Endothelial cell of umbilical vein (primary cell): ENCODE data around the gene MASTL. TPM values are rescaled to one million over a fixed set of nuclear protein-coding genes. Genes with fewer than 3 reads are reported as not detected.
A peak's percentile ranks its signal among the peaks of the same experiment; 100 is the strongest.

Experiments used
- BruUV-seq: library from RNA; stranded (reverse); fragments of 400-500 nt; replicated peaks from 2 replicates; lab custom pipeline; 2021; lab: Mats Ljungman, UMichigan
- CTCF ChIA-PET: fragments of 300-600, 350-600 bp; sonication (Branson Sonifier 250); formaldehyde crosslinking; loops from one replicate; lab custom pipeline; 2021; ENCODE audit warnings: antibody characterized with exemption, inconsistent platforms; lab: Charles Lee
- POLR2A ChIA-PET: fragments of 300-600, 350-600 bp; sonication (Branson Sonifier 250); formaldehyde crosslinking; loops from one replicate; lab custom pipeline; 2021; ENCODE audit warnings: antibody characterized with exemption, inconsistent platforms; lab: Charles Lee
- DNase-seq: peaks from one replicate; pipeline ENCODE4 v3.0.0-alpha.2; 2011; ENCODE audit warnings: low read depth, low spot score
- FAIRE-seq: peaks from 2 replicates; lab custom pipeline; 2011; peaks lifted over from hg19 to GRCh38; lab: Jason Lieb, UNC
- H2AFZ ChIP-seq: 2 replicates; pipeline ENCODE4 v1.6.0; 2012; ENCODE audit warnings: low read depth, low read length, control low read depth, inconsistent platforms
- H3K27ac ChIP-seq: 2 replicates; pipeline ENCODE4 v1.5.1; 2011; ENCODE audit warnings: low read depth, mild to moderate bottlenecking, control low read depth, low read length, moderate library complexity; ENCODE audit not compliant: insufficient read depth
- H3K27me3 ChIP-seq, 2 experiments: 2 replicates each; pipeline versions ENCODE4 v1.6.0 to v1.6.1; 2011; ENCODE audit warnings: low read length in 2 of 2, mixed read lengths in 1 of 2; ENCODE audit not compliant: control insufficient read depth in 2 of 2, insufficient read depth in 2 of 2
- H3K36me3 ChIP-seq, 2 experiments: 2 replicates in 1 of 2; 3 replicates in 1 of 2; pipeline ENCODE4 v1.5.1; 2011; ENCODE audit warnings: low read length in 2 of 2, mild to moderate bottlenecking in 1 of 2, moderate library complexity in 1 of 2; ENCODE audit not compliant: control insufficient read depth in 2 of 2, insufficient read depth in 2 of 2; ENCODE audit errors: extremely low read depth in 1 of 2
- H3K4me1 ChIP-seq: 3 replicates; pipeline ENCODE4 v1.5.1; 2011; ENCODE audit warnings: mild to moderate bottlenecking, low read length; ENCODE audit not compliant: control insufficient read depth, insufficient read depth; ENCODE audit errors: extremely low read depth
- H3K4me2 ChIP-seq: 2 replicates; pipeline ENCODE4 v1.6.1; 2011; ENCODE audit warnings: low read length, control low read depth, mixed read lengths; ENCODE audit not compliant: insufficient read depth
- H3K4me3 ChIP-seq, 3 experiments: fragments of 200-600 bp in 1 of 3; sonication (generic), shearing (Covaris generic) in 1 of 3; replicated peaks in 1 of 3; 2 replicates each; pipeline ENCODE4 v1.5.1; 2011 to 2016; ENCODE audit warnings: control low read depth in 3 of 3, low read length in 3 of 3, mild to moderate bottlenecking in 2 of 3, inconsistent platforms in 1 of 3, low read depth in 1 of 3, moderate library complexity in 1 of 3; ENCODE audit not compliant: insufficient read depth in 1 of 3
- H3K79me2 ChIP-seq: 2 replicates; pipeline ENCODE4 v1.6.0; 2012; ENCODE audit warnings: low read length, inconsistent platforms; ENCODE audit not compliant: control insufficient read depth, insufficient read depth
- H3K9ac ChIP-seq: replicated peaks from 2 replicates; pipeline ENCODE3; 2011; ENCODE audit warnings: low read length, control low read depth; ENCODE audit not compliant: insufficient read depth; ENCODE audit errors: extremely low read depth
- H3K9me1 ChIP-seq: replicated peaks from 3 replicates; pipeline ENCODE4 v1.6.0; 2011; ENCODE audit warnings: mild to moderate bottlenecking, low read length; ENCODE audit not compliant: control insufficient read depth, insufficient read depth; ENCODE audit errors: extremely low read depth
- H3K9me3 ChIP-seq: replicated peaks from 2 replicates; pipeline ENCODE4 v1.5.1; 2012; ENCODE audit warnings: low read length, inconsistent platforms; ENCODE audit not compliant: control insufficient read depth, insufficient read depth
- H4K20me1 ChIP-seq: replicated peaks from 2 replicates; pipeline ENCODE3; 2011; ENCODE audit warnings: mild to moderate bottlenecking, low read length; ENCODE audit not compliant: control insufficient read depth, insufficient read depth; ENCODE audit errors: extremely low read depth
- EZH2 ChIP-seq: IDR thresholded peaks from 2 replicates; pipeline ENCODE4 v1.6.1; 2012; ENCODE audit warnings: borderline replicate concordance, low read depth, mild to moderate bottlenecking, moderate library complexity, low read length, inconsistent platforms; ENCODE audit not compliant: severe bottlenecking
- FOS ChIP-seq: IDR thresholded peaks from 2 replicates; pipeline ENCODE4 v1.6.1; 2011; ENCODE audit warnings: mild to moderate bottlenecking, low read length, moderate library complexity, borderline replicate concordance; ENCODE audit not compliant: insufficient read depth
- GATA2 ChIP-seq: IDR thresholded peaks from 2 replicates; pipeline ENCODE4 v1.7.0; 2011; ENCODE audit warnings: low read depth, mild to moderate bottlenecking, moderate library complexity, mixed read lengths, low read length; ENCODE audit not compliant: insufficient read length, insufficient read depth
- JUN ChIP-seq: IDR thresholded peaks from 2 replicates; pipeline ENCODE4 v1.6.1; 2011; ENCODE audit warnings: borderline replicate concordance, low read depth; ENCODE audit not compliant: insufficient read length, insufficient read depth
- MYC ChIP-seq: IDR thresholded peaks from one replicate; pipeline ENCODE4 v1.6.1; 2011; ENCODE audit warnings: mild to moderate bottlenecking, low read depth, low read length
- POLR2A ChIP-seq: IDR thresholded peaks from 2 replicates; pipeline ENCODE4 v1.6.1; 2012; ENCODE audit warnings: low read depth, mild to moderate bottlenecking, control low read depth, low read length
- POLR2AphosphoS5 ChIP-seq: IDR thresholded peaks from 2 replicates; pipeline ENCODE4 v1.6.1; 2012; ENCODE audit warnings: low read depth, mild to moderate bottlenecking, control low read depth, low read length, moderate library complexity; ENCODE audit not compliant: insufficient read depth
- dilution Hi-C: fragments of 300-500 bp; cut with MboI; formaldehyde crosslinking; loops from one replicate; pipeline ENCODE4 v1.15.0; 2019; ENCODE audit warnings: low sequenced_read_pairs; ENCODE audit not compliant: extremely low pct_ligation_motif_present
- intact Hi-C: fragments of 100-400 bp; cut with micrococcal nuclease; formaldehyde crosslinking; loops from one replicate; pipeline ENCODE4 v1.10.0; 2022
- polyA plus RNA-seq, 4 experiments: library from polyadenylated mRNA; depleted of rRNA in 3 of 4; stranded (reverse) in 3 of 4; unstranded in 1 of 4; fragments of >200 nt; gene quantifications; 2 replicates each; pipeline versions ENCODE4 v1.2.1 to v1.2.3, GENCODE V29; 2011 to 2012; ENCODE audit warnings: missing spikeins in 1 of 4
- total RNA-seq: library from RNA; stranded (reverse); gene quantifications from 2 replicates; pipeline ENCODE4 v1.2.3, GENCODE V29; 2021
- TF ChIP-seq, protein P1 (sequence below): IDR thresholded peaks from 2 replicates; pipeline ENCODE4 v1.6.1; 2011; ENCODE audit not compliant: insufficient read depth, insufficient read length
- TF ChIP-seq, protein P2 (sequence below), 2 donors: IDR thresholded peaks; 1 replicate in 1 of 2; 2 replicates in 1 of 2; pipeline ENCODE4 v1.5.1; 2011; ENCODE audit warnings: low read length in 2 of 2, mild to moderate bottlenecking in 2 of 2, moderate library complexity in 2 of 2, control low read depth in 1 of 2, inconsistent platforms in 1 of 2, low read depth in 1 of 2; ENCODE audit not compliant: insufficient read depth in 1 of 2; ENCODE audit errors: extremely low read depth in 1 of 2

MASTL gene
- total and polyA plus RNA-seq, 2 donors (not counting 3 experiments of a cell fraction or from before 2014, with no cell fraction given) = 5.4 to 17.8 TPM

DNA sequence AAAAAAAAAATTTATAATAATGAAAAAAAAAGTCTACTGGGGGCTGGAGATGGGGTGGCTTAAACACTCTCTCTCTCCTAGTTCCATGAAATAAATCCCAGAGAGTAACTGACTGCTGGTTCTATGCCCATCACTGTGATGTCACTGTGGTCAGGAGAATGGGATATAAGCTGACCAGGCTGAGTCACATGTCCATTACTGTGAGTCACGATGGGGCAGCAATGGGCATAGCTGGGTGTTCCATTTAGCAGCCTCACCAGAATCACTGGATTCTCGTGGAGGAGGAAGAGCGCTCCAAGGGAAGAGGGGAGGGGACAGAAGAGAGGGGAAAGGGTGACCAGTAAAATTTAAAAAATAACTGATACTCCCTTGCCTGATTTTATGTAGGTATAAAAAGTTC is 37.1 kb downstream of the MASTL start:
- TF ChIP-seq POLR2A = no peak
- TF ChIP-seq FOS = peak; percentile 87
- TF ChIP-seq POLR2AphosphoS5 = no peak
- TF ChIP-seq, protein P1, sequence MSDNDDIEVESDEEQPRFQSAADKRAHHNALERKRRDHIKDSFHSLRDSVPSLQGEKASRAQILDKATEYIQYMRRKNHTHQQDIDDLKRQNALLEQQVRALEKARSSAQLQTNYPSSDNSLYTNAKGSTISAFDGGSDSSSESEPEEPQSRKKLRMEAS = peak; percentile 68
- TF ChIP-seq JUN = peak; percentile 71
- CTCF ChIA-PET = interaction anchor here (0.6 to 0.9 kb wide), 5 partner anchors 8 to 60 kb away, joined by 3 to 4 read pairs (median 3); partner anchors contain the start of gene YME1L1
- FAIRE-seq (peak; percentile 62), DNase-seq (peak; percentile 66)
- intact Hi-C loops = loop anchor here (1.0 kb wide), 1 partner anchor 37 kb away; the partner anchor contains the start of gene MASTL
- Histone ChIP-seq H3K36me3 (peaks cover 0 to 4% of the 10 kb centered on the region in 2 experiments), H3K27ac (peak overlapping the region; percentile 12), H3K4me3 (no peak overlapping the region), H3K79me2 (no peaks in the 10 kb centered on the region), H2AFZ (peak overlapping the region; percentile 57), H4K20me1 (no peaks in the 10 kb centered on the region), H3K4me1 (no peaks in the 10 kb centered on the region), H3K9me1 (no peaks in the 10 kb centered on the region), H3K9me3 (no peaks in the 10 kb centered on the region), H3K9ac (no peak overlapping the region), H3K27me3 (no peaks in the 10 kb centered on the region), H3K4me2 (no peak overlapping the region)
- POLR2A ChIA-PET = no interaction called here
- dilution Hi-C loops = no loop called here
- BruUV-seq = no TSS peak

DNA sequence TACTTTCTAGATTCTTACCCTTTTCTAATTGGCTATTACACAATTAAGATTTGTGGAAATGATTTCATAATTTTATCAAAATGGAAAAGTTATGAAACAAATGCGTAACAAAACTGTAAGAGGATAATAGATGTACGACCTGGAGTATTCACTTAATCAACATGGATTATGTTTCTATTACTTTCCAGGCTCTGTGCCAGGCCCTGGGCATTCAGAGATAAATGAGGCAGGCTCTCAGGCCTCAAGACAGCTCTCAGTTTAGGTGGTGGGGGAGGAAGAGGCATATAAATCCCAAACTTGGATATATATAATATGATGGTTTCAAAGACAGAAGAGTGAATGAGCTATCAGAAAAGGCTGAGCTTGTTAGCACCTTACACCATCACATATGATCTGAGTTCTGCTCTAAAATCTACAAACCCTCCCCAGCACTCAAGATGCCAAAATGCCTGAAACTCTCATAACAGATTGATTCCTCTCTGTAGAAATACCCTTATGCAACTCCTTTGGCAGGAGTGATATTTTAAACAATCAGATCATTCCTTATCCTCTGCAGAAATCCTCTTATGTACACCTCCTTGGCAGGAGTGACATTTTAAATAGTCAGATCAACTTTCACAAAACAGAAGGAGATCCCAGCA is 42.9 kb downstream of the MASTL start:
- H3K9me1 ChIP-seq = no peaks in the 10 kb centered on the region
- dilution Hi-C loops (no loop called here), intact Hi-C loops (no loop called here)
- no peak overlapping the region for H3K4me3 ChIP-seq
- H2AFZ ChIP-seq = no peak overlapping the region
- FAIRE-seq (no peak), DNase-seq (no peak)
- no peak overlapping the region for H3K27ac ChIP-seq
- ChIA-PET POLR2A (no interaction called here), CTCF (no interaction called here)
- no peaks in the 10 kb centered on the region for H4K20me1 ChIP-seq
- no peak overlapping the region for H3K4me2 ChIP-seq
- H3K36me3 ChIP-seq = peaks cover 3 to 9% of the 10 kb centered on the region in 2 experiments
- no peaks in the 10 kb centered on the region for H3K4me1 ChIP-seq
- no peak overlapping the region for H3K9ac ChIP-seq
- H3K79me2 ChIP-seq = no peaks in the 10 kb centered on the region
- H3K9me3 ChIP-seq = no peaks in the 10 kb centered on the region
- no TSS peak for BruUV-seq
- no peaks in the 10 kb centered on the region for H3K27me3 ChIP-seq
- TF ChIP-seq MYC (no peak), EZH2 (no peak), FOS (no peak), POLR2AphosphoS5 (no peak), GATA2 (no peak), POLR2A (no peak), JUN (no peak)
- TF ChIP-seq, protein P2, sequence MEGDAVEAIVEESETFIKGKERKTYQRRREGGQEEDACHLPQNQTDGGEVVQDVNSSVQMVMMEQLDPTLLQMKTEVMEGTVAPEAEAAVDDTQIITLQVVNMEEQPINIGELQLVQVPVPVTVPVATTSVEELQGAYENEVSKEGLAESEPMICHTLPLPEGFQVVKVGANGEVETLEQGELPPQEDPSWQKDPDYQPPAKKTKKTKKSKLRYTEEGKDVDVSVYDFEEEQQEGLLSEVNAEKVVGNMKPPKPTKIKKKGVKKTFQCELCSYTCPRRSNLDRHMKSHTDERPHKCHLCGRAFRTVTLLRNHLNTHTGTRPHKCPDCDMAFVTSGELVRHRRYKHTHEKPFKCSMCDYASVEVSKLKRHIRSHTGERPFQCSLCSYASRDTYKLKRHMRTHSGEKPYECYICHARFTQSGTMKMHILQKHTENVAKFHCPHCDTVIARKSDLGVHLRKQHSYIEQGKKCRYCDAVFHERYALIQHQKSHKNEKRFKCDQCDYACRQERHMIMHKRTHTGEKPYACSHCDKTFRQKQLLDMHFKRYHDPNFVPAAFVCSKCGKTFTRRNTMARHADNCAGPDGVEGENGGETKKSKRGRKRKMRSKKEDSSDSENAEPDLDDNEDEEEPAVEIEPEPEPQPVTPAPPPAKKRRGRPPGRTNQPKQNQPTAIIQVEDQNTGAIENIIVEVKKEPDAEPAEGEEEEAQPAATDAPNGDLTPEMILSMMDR (IDR thresholded peaks at IDR 0.05; ENCODE audit: extremely low read depth in 1 of 2, insufficient read depth in 1 of 2, low read depth in 1 of 2, low read length in 2 of 2) = no peak
- TF ChIP-seq, protein P1 = no peak
